GM19452 (cell line): ENCODE results near the gene APOH.

Experiments used
- ATAC-seq: cut with Tn5 transposase; IDR thresholded peaks from one replicate; pipeline ENCODE4 v1.9.1; 2021; ENCODE audit not compliant: unreplicated experiment

The APOH gene

DNA sequence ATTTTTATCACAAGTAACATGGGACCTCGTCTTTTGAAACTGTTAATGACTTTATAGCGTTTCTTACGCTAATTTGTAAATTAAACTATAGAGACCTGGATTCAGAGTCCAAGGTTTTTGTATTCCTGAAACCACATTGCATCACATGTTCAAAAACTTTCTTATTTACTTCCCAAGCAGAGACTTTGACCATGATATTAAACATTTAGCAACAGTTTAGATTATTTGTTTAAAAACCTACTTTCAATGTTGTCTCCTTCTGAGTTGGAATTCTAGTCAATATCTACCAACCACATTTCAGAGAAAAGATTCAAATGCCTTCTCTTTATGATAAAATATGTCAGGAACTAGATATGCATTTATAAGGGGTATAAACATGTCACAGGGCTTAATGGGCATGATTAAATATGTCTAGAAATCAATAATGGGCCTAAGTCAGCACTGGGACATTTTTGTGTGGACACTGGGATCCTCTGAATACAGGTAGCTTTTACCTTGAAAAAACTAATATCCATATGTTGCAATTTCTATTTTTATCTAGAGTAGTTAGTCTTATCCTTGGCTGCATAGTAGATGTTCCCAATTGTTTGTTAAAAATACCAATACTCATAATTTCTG, 6.3 kb upstream of the APOH start:
- ATAC-seq, result no peak

DNA sequence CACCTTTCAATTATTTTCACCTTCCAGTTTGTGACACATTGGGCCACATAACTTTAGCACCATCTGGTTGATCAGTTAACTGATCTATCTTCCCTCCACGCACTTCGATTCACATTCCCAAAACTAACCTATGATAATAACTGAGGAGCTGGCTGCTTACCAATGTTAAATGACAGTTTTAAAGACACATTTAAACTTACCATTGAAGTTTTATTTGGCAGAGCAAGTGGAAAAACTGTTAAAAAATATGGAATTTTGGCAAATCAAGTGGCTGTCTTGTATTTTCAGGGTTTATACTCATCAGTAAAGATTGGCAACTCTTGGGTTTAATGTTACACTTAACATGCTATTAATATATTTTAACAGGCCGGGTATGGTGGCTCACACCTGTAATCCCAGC, 5.4 kb upstream of the APOH start:
- no peak for ATAC-seq

DNA sequence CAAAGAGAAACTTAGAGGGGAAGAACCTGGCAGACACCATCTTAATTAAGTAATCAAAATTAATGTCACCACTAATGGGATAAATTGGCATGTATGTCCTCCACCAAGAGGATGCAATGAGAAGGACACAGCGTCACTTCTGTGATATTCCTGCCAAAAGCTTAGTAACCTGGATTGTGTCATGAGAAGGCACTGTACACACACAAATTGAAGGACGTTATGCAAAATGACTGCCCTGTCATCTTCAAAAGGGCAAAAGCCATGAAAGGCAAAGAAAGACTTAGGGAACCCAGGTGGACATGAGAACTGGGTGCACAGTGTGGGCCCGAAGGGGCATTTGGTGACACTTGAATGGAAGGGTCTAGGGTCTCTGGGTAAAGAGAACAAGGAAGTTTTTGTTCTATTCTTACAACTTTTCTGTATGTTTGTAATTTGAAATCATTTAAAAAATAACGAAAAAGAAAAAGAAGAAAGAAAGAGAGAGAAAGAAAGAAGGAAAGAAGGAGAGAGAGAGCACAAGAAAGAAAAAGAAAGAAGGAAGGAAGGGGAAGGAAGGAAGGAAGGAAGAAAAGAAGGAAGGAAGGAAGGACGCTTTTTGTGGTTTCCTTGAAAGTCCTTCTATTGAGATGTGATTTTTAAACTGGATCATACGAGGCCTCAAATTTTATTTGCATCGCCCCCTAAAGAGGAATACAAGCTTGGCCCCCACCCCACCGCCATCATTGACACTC, 4.0 kb upstream of the APOH start:
- no peak for ATAC-seq

- no peak for ATAC-seq
These were observed 1.8 kb upstream of the APOH start for GRCh38 chr17:66230922-66231591.

DNA sequence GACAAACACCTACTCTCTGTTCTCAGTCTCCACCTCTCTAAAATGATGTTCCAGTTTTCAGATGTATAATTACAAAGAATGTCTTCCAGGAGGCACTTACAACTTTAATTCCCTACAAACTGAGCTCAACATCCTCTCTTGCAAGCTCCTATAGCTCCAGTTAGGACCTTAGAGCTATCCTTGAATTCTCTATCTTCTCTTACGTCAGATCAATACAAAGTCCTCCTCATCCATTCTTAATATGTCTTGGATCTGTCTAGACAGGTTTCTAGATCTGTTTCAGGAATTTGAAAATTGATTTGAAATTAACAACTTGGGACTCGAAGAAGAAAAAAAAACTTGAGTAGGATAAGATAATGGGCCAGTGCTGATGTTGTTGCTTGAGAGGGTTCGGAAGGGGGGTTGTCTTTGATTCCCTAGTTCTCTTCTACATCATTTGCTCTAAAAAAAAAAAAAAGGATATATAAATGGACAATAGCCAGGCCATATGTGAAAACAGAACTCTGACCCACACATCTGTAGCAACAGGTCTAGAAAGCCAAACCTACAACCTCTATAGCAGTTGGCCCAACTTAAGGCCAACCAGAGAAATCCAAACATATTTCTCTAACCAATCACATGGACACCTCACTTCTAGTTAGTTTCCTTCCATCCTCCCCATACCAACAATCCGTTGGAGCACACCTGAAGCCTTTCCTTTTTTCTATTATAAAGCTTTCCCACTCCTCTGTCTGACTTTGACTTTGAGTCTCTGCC, 746 bp upstream of the APOH start:
- no peak for ATAC-seq

- ATAC-seq, result no peak
These were observed 1.8 kb downstream of the APOH start for GRCh38 chr17:66227212-66228045.

GRCh38 chr17:66222798-66223350, 6.3 kb downstream of the APOH start:
- no peak for ATAC-seq

GRCh38 chr17:66221755-66222530, 7.3 kb downstream of the APOH start:
- ATAC-seq, result no peak

- no peak for ATAC-seq
These were observed 7.9 kb downstream of the APOH start for GRCh38 chr17:66221343-66221742.

DNA sequence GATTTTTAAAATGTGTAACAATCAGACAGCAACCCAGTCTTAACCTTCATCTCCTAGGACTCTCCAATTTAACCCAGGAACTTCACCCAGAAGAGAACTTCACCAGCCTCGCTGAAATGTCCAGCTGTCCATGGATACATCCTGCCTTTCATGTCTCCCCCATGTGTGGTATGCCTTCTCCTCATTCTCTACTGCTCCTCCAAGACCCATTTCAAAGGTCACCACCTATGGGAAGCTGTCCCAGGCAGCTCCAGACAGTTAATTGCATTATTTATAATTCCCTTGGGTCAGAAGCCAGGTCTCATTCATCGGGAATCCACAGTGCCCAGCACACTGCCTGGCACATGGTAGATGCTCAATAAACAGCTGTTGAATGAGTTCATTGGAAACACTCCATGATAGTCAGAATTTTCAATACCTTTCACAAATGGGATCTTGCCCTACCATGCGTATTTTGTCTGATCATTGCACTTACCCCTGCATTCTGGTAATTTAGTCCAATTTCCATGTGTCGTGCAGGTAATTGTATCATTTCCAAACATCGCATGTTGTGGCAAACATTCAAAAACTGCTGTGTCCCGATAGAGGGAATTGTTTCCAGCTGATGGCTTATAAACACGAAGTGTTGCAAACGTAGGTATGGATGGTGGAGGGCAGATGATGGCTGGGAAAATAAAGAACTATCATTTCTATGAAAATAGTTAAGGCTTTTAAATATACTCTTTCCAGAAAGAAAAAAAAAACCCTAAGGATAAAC, 9.0 kb downstream of the APOH start:
- no peak for ATAC-seq

DNA sequence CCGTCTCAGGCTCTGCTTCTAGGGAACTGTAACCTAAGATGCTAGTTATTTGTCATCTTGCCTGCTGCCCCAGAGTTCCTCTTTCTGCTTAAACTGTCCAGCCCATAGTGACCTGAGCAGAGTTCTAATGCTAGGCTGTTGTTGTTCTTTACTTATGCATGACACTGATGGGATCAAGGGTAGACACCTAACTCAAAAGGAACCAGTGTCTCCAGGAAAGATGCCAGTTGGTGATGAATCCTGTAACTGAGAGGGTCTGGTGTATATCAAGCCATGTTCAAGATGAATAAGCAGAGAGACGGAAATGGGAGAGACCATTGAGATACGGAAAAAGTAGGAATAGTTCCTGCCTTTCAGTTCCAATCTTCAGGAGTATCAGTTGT, 13.7 kb downstream of the APOH start:
- no peak for ATAC-seq

- ATAC-seq, result no peak
These were observed 14.2 kb downstream of the APOH start for GRCh38 chr17:66214884-66215528.

- no peak for ATAC-seq
These were observed 18.0 kb downstream of the APOH start for GRCh38 chr17:66211047-66211810.

DNA sequence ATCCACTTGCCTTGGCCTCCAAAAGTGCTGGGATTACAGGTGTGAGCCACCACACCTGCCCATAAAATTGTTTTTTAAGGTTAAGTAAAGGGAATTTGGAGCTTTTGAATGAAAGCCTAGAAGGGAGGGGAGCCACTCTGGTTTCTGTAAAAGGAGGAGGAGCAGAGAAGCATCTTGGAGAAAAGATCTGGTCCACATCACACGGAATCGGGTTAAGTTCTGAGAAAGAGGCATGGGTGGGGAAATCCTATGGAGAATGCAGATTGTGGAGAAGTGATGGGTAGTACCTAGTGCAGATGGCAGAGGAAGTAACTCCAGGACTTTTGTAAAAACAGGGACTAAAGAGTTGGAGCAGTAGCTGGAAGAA, 19.0 kb downstream of the APOH start:
- no peak for ATAC-seq

DNA sequence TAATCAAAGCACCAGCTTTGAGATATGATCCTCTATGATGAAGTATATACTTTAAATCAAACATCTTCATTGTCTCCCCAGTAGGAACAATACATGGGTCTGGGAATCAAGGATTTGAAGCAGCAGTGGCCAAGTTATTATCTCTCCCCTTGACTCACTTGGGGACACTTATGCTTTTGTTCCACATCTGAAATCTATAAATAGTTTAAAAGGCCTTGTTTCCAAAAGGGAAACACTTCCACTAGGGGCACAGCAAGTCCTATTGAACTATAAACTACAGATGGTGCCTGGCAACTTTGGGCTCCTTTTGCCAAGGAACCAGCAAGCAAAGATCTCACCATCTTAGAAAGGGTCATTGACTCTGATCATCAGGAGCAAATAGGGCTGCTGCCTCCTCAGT, 21.3 kb downstream of the APOH start:
- ATAC-seq, result no peak

GRCh38 chr17:66203274-66204015, 25.8 kb downstream of the APOH start:
- no peak for ATAC-seq

- no peak for ATAC-seq
These were observed 28.5 kb downstream of the APOH start for GRCh38 chr17:66200685-66201092.
